ENCODE data around the gene CDK6. TPM values are rescaled to one million over a fixed set of nuclear protein-coding genes. Genes with fewer than 3 reads are reported as not detected.

Gene CDK6
- total and polyA plus RNA-seq, 2 experiments from 2014 or later = 17.8 to 61.5 TPM

GRCh38 chr7:92615861-92616260, 220.5 kb downstream of the CDK6 start:
- Histone ChIP-seq H3K9me2 (ENCODE audit: insufficient read depth) (no peaks in the 10 kb centered on the region), H3K36me3 (ENCODE audit: low read depth) (peaks cover 22% of the 10 kb centered on the region; the same call in 1 of the 2 replicates), H3K79me2 (ENCODE audit: insufficient read depth) (peaks cover 47% of the 10 kb centered on the region), H2AFZ (no peak overlapping the region), H3K9ac (no peak overlapping the region), H3K27ac (no peak overlapping the region), H3K4me3 (no peak overlapping the region), H3K9me3 (ENCODE audit: low read depth) (no peaks in the 10 kb centered on the region), H3K4me2 (ENCODE audit: unreplicated experiment) (no peak overlapping the region), H3K27me3 (replicated peaks; ENCODE audit: insufficient read depth) (no peaks in the 10 kb centered on the region), H3F3A (ENCODE audit: insufficient read depth) (peaks cover 39% of the 10 kb centered on the region), H4K20me1 (ENCODE audit: insufficient read depth) (no peaks in the 10 kb centered on the region), H3K4me1 (ENCODE audit: insufficient read depth) (peaks cover 42% of the 10 kb centered on the region)
- DNase-seq = no peak
- in situ Hi-C loops (cut with MboI) = no loop called here
- 95 to 100% methylated on average over 1 of the region's 1 CpG for WGBS, 2 experiments (ENCODE audit: low coverage in 1 of 2, low lambda C conversion rate in 2 of 2, missing lambda C conversion rate in 2 of 2)
- no peak for TF ChIP-seq EZH2 (IDR thresholded peaks at IDR 0.05; ENCODE audit: insufficient read depth, poor library complexity, severe bottlenecking)
- TF ChIP-seq EZH2phosphoT487 (IDR thresholded peaks at IDR 0.05; ENCODE audit: insufficient read depth, low read depth) = no peak

DNA sequence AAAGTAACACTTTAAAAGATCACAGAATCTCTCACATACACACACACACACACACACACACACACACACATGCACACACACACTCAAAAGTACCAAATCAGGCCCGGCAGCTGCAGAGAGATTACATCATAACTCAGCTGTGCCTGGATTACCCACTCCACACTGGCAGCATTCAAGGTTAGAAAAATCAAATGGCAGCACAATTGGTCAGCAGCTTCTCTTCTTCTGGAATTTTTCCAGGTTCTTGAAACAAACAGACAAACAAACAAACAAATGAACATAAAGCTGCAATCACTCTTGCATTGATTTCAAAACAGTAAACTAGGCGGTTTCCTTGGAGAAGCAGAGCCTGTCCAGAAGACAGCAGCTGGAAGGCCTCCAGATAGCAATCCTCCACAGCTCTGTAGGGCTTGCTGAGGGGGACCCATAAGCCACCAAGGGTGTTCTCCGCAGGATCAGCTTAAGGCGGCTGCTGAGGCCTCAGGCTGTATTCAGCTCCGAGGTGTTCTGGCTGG, 221.7 kb downstream of the CDK6 start:
- in situ Hi-C loops (cut with MboI) = no loop called here
- Histone ChIP-seq H3K9me3 (ENCODE audit: low read depth) (no peaks in the 10 kb centered on the region), H3K4me2 (ENCODE audit: unreplicated experiment) (no peak overlapping the region), H3K79me2 (ENCODE audit: insufficient read depth) (peaks cover 46% of the 10 kb centered on the region), H3K4me1 (ENCODE audit: insufficient read depth) (peaks cover 42% of the 10 kb centered on the region), H3K36me3 (ENCODE audit: low read depth) (peaks cover 22% of the 10 kb centered on the region; the same call in 1 of the 2 replicates), H2AFZ (no peak overlapping the region), H3K4me3 (no peak overlapping the region), H3F3A (ENCODE audit: insufficient read depth) (peaks cover 42% of the 10 kb centered on the region), H3K9me2 (ENCODE audit: insufficient read depth) (no peaks in the 10 kb centered on the region), H3K27ac (peak overlapping the region; percentile 70; the same call in 1 of the 2 replicates), H3K9ac (no peak overlapping the region), H4K20me1 (ENCODE audit: insufficient read depth) (no peaks in the 10 kb centered on the region), H3K27me3 (replicated peaks; ENCODE audit: insufficient read depth) (no peaks in the 10 kb centered on the region)
- peak; percentile 48 for DNase-seq
- 55 to 57% methylated on average over 5 of the region's 5 CpGs for WGBS, 2 experiments (ENCODE audit: low coverage in 1 of 2, low lambda C conversion rate in 2 of 2, missing lambda C conversion rate in 2 of 2)
- TF ChIP-seq EZH2 (IDR thresholded peaks at IDR 0.05; ENCODE audit: insufficient read depth, poor library complexity, severe bottlenecking) (no peak), EZH2phosphoT487 (IDR thresholded peaks at IDR 0.05; ENCODE audit: insufficient read depth, low read depth) (no peak)

GRCh38 chr7:92613720-92614119, 222.7 kb downstream of the CDK6 start:
- in situ Hi-C loops (cut with MboI) = no loop called here
- H3K27ac ChIP-seq = peak overlapping the region; percentile 70

DNA sequence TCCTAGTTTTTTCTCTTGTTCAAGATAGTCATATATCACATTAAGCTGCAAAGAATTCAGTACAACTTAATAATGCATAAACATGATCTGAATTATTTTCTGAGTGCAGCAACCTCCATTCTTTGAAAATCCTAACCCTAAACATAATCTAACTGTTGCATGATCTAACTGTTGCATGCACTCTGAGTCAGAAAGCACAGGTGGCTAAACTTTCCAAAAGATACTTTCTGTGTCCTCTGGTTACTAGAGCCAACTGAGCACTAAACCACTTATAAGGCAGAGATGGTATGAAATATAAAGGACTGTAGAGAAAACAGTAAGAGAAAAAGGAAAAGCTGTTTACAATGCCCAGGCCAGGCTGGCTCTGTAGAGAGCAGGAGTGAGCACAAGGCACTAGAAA, 223.2 kb downstream of the CDK6 start:
- Histone ChIP-seq H3K79me2 (ENCODE audit: insufficient read depth) (peaks cover 37% of the 10 kb centered on the region; the same call in 1 of the 2 replicates), H3K9me3 (ENCODE audit: low read depth) (no peaks in the 10 kb centered on the region), H3F3A (ENCODE audit: insufficient read depth) (peaks cover 42% of the 10 kb centered on the region), H3K27me3 (replicated peaks; ENCODE audit: insufficient read depth) (no peaks in the 10 kb centered on the region), H3K27ac (peak overlapping the region; percentile 70), H3K4me1 (ENCODE audit: insufficient read depth) (peaks cover 42% of the 10 kb centered on the region), H4K20me1 (ENCODE audit: insufficient read depth) (no peaks in the 10 kb centered on the region), H3K4me2 (ENCODE audit: unreplicated experiment) (peak overlapping the region; percentile 78), H3K4me3 (peak overlapping the region; percentile 51), H2AFZ (no peak overlapping the region), H3K36me3 (ENCODE audit: low read depth) (peaks cover 22% of the 10 kb centered on the region; the same call in 1 of the 2 replicates), H3K9ac (peak overlapping the region; percentile 44), H3K9me2 (ENCODE audit: insufficient read depth) (no peaks in the 10 kb centered on the region)
- peak; percentile 35 for DNase-seq
- TF ChIP-seq EZH2 (IDR thresholded peaks at IDR 0.05; ENCODE audit: insufficient read depth, poor library complexity, severe bottlenecking) (no peak), EZH2phosphoT487 (IDR thresholded peaks at IDR 0.05; ENCODE audit: insufficient read depth, low read depth) (no peak)
- in situ Hi-C loops (cut with MboI) = no loop called here

More at GRCh38 chr7:92613720-92614119, 222.7 kb downstream of the CDK6 start:
- Histone ChIP-seq H3K9me3 (ENCODE audit: low read depth) (no peaks in the 10 kb centered on the region), H3F3A (ENCODE audit: insufficient read depth) (peaks cover 42% of the 10 kb centered on the region), H3K27me3 (replicated peaks; ENCODE audit: insufficient read depth) (no peaks in the 10 kb centered on the region), H3K79me2 (ENCODE audit: insufficient read depth) (peaks cover 42% of the 10 kb centered on the region), H3K4me3 (no peak overlapping the region), H3K4me2 (ENCODE audit: unreplicated experiment) (peak overlapping the region; percentile 78), H3K36me3 (ENCODE audit: low read depth) (peaks cover 22% of the 10 kb centered on the region; the same call in 1 of the 2 replicates), H4K20me1 (ENCODE audit: insufficient read depth) (no peaks in the 10 kb centered on the region), H3K9me2 (ENCODE audit: insufficient read depth) (no peaks in the 10 kb centered on the region), H3K9ac (no peak overlapping the region), H2AFZ (no peak overlapping the region), H3K4me1 (ENCODE audit: insufficient read depth) (peaks cover 42% of the 10 kb centered on the region)
- WGBS, 2 experiments (ENCODE audit: low coverage in 1 of 2, low lambda C conversion rate in 2 of 2, missing lambda C conversion rate in 2 of 2) = 39 to 45% methylated on average over 3 of the region's 3 CpGs
- TF ChIP-seq EZH2 (IDR thresholded peaks at IDR 0.05; ENCODE audit: insufficient read depth, poor library complexity, severe bottlenecking) (no peak), EZH2phosphoT487 (IDR thresholded peaks at IDR 0.05; ENCODE audit: insufficient read depth, low read depth) (no peak)
- DNase-seq = no peak

Data from GM23248 (cell line).